Right cardiac atrium (tissue), 5 donors: Measurements from ENCODE around the gene ARL8B. TPM values are rescaled to one million over a fixed set of nuclear protein-coding genes. Genes with fewer than 3 reads are reported as not detected.
"Not testable (repeated sequence)": the region's sequence is repeated elsewhere in the genome, so short reads cannot be mapped to it uniquely, and the experiment has no call there.

Source experiments
- ATAC-seq, 2 donors: fragments of 200-7000 bp; cut with Tn5 transposase; one replicate each; pipeline versions ENCODE4 v1.8.0 to v1.9.1; 2020; ENCODE audit warnings: moderate library complexity in 2 of 2, mild to moderate bottlenecking in 1 of 2
- DNase-seq, 3 donors: peaks; one replicate each; pipeline ENCODE4 v3.0.0-alpha.2; 2020
- H3K27ac ChIP-seq: one replicate; pipeline ENCODE4 v1.5.1; 2013; ENCODE audit warnings: mild to moderate bottlenecking, low read length, control low read depth, moderate library complexity
- H3K27me3 ChIP-seq: one replicate; pipeline ENCODE4 v1.6.1; 2013; ENCODE audit not compliant: control insufficient read depth, insufficient read depth
- H3K4me1 ChIP-seq: one replicate; pipeline ENCODE4 v1.6.1; 2013; ENCODE audit warnings: low read length; ENCODE audit not compliant: control insufficient read depth, insufficient read depth
- H3K4me3 ChIP-seq: one replicate; pipeline ENCODE4 v1.5.1; 2013; ENCODE audit warnings: low read length, control low read depth
- H3K9me3 ChIP-seq: one replicate; pipeline ENCODE4 v1.6.1; 2013; ENCODE audit warnings: low read length; ENCODE audit not compliant: control insufficient read depth
- WGBS: extraction: QIAGEN DNeasy Blood & Tissue Kit; methylation state at CpG from one replicate; pipeline ENCODE4 v1.1.7; 2013; 5-methylcytosine and 5-hydroxymethylcytosine counted together
- intact Hi-C, 4 donors: fragments of 100-400 bp; cut with DNase I; formaldehyde crosslinking; loops; one replicate each; pipeline versions ENCODE4 v1.11.0 to v1.14.0; 2022 to 2023
- long read RNA-seq, 4 donors: library from polyadenylated mRNA; unstranded; transcript quantifications; one replicate each; pipeline ENCODE4 v2.0.0, GENCODE V29; 2020 to 2021
- polyA plus RNA-seq: library from polyadenylated mRNA; stranded (reverse); fragments of 200-250 nt; gene quantifications from one replicate; pipeline ENCODE4 v1.2.3, GENCODE V29; 2013
- total RNA-seq, 4 donors: library from RNA; stranded (reverse); fragmentation: NEBNext Ultra II Directional; extraction: Animal tissue kit (Norgen Biotek cat#: 25700); gene quantifications; one replicate each; pipeline ENCODE4 v1.2.1, GENCODE V29; 2021
- donor health status: healthy with polysubstance abuse.
- donor health status: DM: no; HTN: yes; CAD: no.
- donor health status: DM: no; HTN: no; CAD: no.
- donor health status: DM: no; HTN: yes; CAD: no; lungs with severe emphysema.
- donor health status: DM: yes; HTN: yes; CAD: no.

ARL8B gene
- total RNA-seq (10 to 100 TPM; 56.7 to 67.8 (median 60.9) TPM), polyA plus RNA-seq (49.1 TPM)
- long read RNA-seq, donor 1, transcript ARL8B-201 (7 exons, 3,005 nt), result major isoform, 156 of 172 reads
- long read RNA-seq, donor 1, partial matches to known transcripts, result 1 of 172 reads
- long read RNA-seq, donor 1, other reads (novel, unspliced or antisense), result 11 of 172 reads
- long read RNA-seq, donor 2, transcript ARL8B-201 (7 exons, 3,005 nt), result major isoform, 72 of 78 reads
- long read RNA-seq, donor 2, partial matches to known transcripts, result 0 of 78 reads
- long read RNA-seq, donor 2, other reads (novel, unspliced or antisense), result 1 of 78 reads
- long read RNA-seq, donor 3, transcript ARL8B-201 (7 exons, 3,005 nt), result major isoform, 263 of 286 reads
- long read RNA-seq, donor 3, partial matches to known transcripts, result 5 of 286 reads
- long read RNA-seq, donor 3, other reads (novel, unspliced or antisense), result 16 of 286 reads
- long read RNA-seq, donor 4, transcript ARL8B-201 (7 exons, 3,005 nt), result major isoform, 83 of 87 reads
- long read RNA-seq, donor 4, partial matches to known transcripts, result 0 of 87 reads
- long read RNA-seq, donor 4, other reads (novel, unspliced or antisense), result 4 of 87 reads

GRCh38 chr3:5122030-5122740, at the start of gene ARL8B:
ARL8B (plus strand) TSS chr3:5122292; CDS start chr3:5122466, 174 bp downstream.
- Histone ChIP-seq H3K4me1 (no peaks in the 10 kb centered on the region), H3K4me3 (peak within 1 kb of the TSS; percentile 94), H3K27me3 (no peaks in the 10 kb centered on the region), H3K27ac (peak within 1 kb of the TSS; percentile 95), H3K9me3 (no peaks in the 10 kb centered on the region)
- WGBS, result under 1% methylated on average over 74 of the region's 74 CpGs
- intact Hi-C loops, result loop anchor here in 2 of 4 donors (5.0 to 10.0 kb wide), 2 partner anchors 63 to 65 kb away; partner anchors contain the start of gene EDEM1 (in 2 of the 2)
- ATAC-seq (peak; percentile 99), DNase-seq (peak; percentile 93 to 97 (median 96))

GRCh38 chr3:5073374-5074085, 48.6 kb upstream of the ARL8B start:
- DNase-seq (no peak), ATAC-seq (no peak)
- no peaks in the 10 kb centered on the region for H3K9me3 ChIP-seq
- intact Hi-C loops, result no loop called here
- 76% methylated on average over 4 of the region's 4 CpGs for WGBS
- H3K4me3 ChIP-seq, result no peak overlapping the region
- H3K27me3 ChIP-seq, result no peaks in the 10 kb centered on the region
- H3K27ac ChIP-seq, result no peak overlapping the region
- H3K4me1 ChIP-seq, result no peaks in the 10 kb centered on the region

GRCh38 chr3:5078151-5078550, 43.9 kb upstream of the ARL8B start:
- H3K9me3 ChIP-seq, result no peaks in the 10 kb centered on the region
- H3K4me1 ChIP-seq, result no peaks in the 10 kb centered on the region
- no peak for DNase-seq
- H3K27me3 ChIP-seq, result no peaks in the 10 kb centered on the region
- H3K27ac ChIP-seq, result no peak overlapping the region
- no peak overlapping the region for H3K4me3 ChIP-seq
- intact Hi-C loops, result no loop called here
- 86% methylated on average over 4 of the region's 4 CpGs for WGBS
- no peak for ATAC-seq

GRCh38 chr3:5079761-5080160, 42.3 kb upstream of the ARL8B start:
- intact Hi-C loops, result no loop called here
- peak in 1 of 2 donors; percentile 14 for ATAC-seq

GRCh38 chr3:5080779-5081550, 41.1 kb upstream of the ARL8B start:
- no peak overlapping the region for H3K27ac ChIP-seq
- no peaks in the 10 kb centered on the region for H3K9me3 ChIP-seq
- no peak overlapping the region for H3K4me3 ChIP-seq
- H3K27me3 ChIP-seq, result no peaks in the 10 kb centered on the region
- no peaks in the 10 kb centered on the region for H3K4me1 ChIP-seq
- no peak for ATAC-seq
- intact Hi-C loops, result no loop called here
- DNase-seq, result no peak
- WGBS, result 76% methylated on average over 15 of the region's 15 CpGs

More at GRCh38 chr3:5079761-5080160, 42.3 kb upstream of the ARL8B start:
- H3K27ac ChIP-seq, result no peak overlapping the region
- no peak overlapping the region for H3K4me3 ChIP-seq
- DNase-seq, result no peak
- no peaks in the 10 kb centered on the region for H3K27me3 ChIP-seq
- no peaks in the 10 kb centered on the region for H3K4me1 ChIP-seq
- 85% methylated on average over 3 of the region's 3 CpGs for WGBS
- H3K9me3 ChIP-seq, result no peaks in the 10 kb centered on the region

GRCh38 chr3:5081973-5082788, 39.9 kb upstream of the ARL8B start:
- H3K4me1 ChIP-seq, H3K9me3 ChIP-seq, H3K4me3 ChIP-seq, ATAC-seq, H3K27ac ChIP-seq, H3K27me3 ChIP-seq, DNase-seq, intact Hi-C loops: not testable (repeated sequence)
- 69% methylated on average over 18 of the region's 18 CpGs for WGBS

- intact Hi-C loops, result no loop called here
Measured at GRCh38 chr3:5082789-5083115, 39.3 kb upstream of the ARL8B start.

GRCh38 chr3:5084224-5084623, 37.9 kb upstream of the ARL8B start:
- ATAC-seq (no peak), DNase-seq (no peak)
- intact Hi-C loops, result no loop called here
- Histone ChIP-seq H3K4me1 (peaks cover 1% of the 10 kb centered on the region), H3K27me3 (no peaks in the 10 kb centered on the region), H3K4me3 (no peak overlapping the region), H3K27ac (no peak overlapping the region), H3K9me3 (no peaks in the 10 kb centered on the region)
- 94% methylated on average over 5 of the region's 5 CpGs for WGBS

More at GRCh38 chr3:5082789-5083115, 39.3 kb upstream of the ARL8B start:
- ATAC-seq, result no peak
- H3K27ac ChIP-seq, result no peak overlapping the region
- no peaks in the 10 kb centered on the region for H3K27me3 ChIP-seq
- H3K9me3 ChIP-seq, result no peaks in the 10 kb centered on the region
- 87% methylated on average over 7 of the region's 7 CpGs for WGBS
- DNase-seq, result no peak
- H3K4me1 ChIP-seq, result peaks cover 1% of the 10 kb centered on the region
- no peak overlapping the region for H3K4me3 ChIP-seq

GRCh38 chr3:5086708-5087107, 35.4 kb upstream of the ARL8B start:
- WGBS, result 91% methylated on average over 1 of the region's 1 CpG
- intact Hi-C loops, result no loop called here

More at GRCh38 chr3:5086708-5087107, 35.4 kb upstream of the ARL8B start:
- Histone ChIP-seq H3K4me1 (peaks cover 1% of the 10 kb centered on the region), H3K9me3 (no peaks in the 10 kb centered on the region), H3K4me3 (no peak overlapping the region), H3K27me3 (no peaks in the 10 kb centered on the region), H3K27ac (no peak overlapping the region)
- ATAC-seq, result no peak
- DNase-seq, result no peak
